HepG2 (cell line): ENCODE measurements around the gene PLEKHG4B. TPM values are rescaled to one million over a fixed set of nuclear protein-coding genes. Genes with fewer than 3 reads are reported as not detected.

Experiments used
- ATAC-seq: fragments of 200-7000 bp; cut with Tn5 transposase; 3 replicates; pipeline ENCODE4 v1.9.1; 2020; ENCODE audit warnings: mild to moderate bottlenecking, moderate library complexity
- BruUV-seq: library from RNA; stranded (reverse); fragments of 400-500 nt; replicated peaks from 2 replicates; lab custom pipeline; 2021; lab: Mats Ljungman, UMichigan
- CTCF ChIA-PET: fragments of 300-600 bp; formaldehyde crosslinking; extraction: SDS; loops from one replicate; lab custom pipeline; 2021; ENCODE audit warnings: low total read pairs, inconsistent platforms, low intra/inter-chr PET ratio; lab: Yijun Ruan, JAX
- POLR2A ChIA-PET: fragments of 350-600 bp; sonication (Branson Sonifier 250); formaldehyde crosslinking; loops from one replicate; lab custom pipeline; 2020; ENCODE audit warnings: antibody characterized with exemption, inconsistent platforms; lab: Yijun Ruan, JAX
- DNase-seq: peaks from one replicate; pipeline ENCODE4 v3.0.0-alpha.2; 2015; ENCODE audit warnings: low spot score
- FAIRE-seq: peaks from 3 replicates; lab custom pipeline; 2011; peaks lifted over from hg19 to GRCh38; lab: Jason Lieb, UNC
- H2AFZ ChIP-seq: one replicate; pipeline ENCODE4 v1.6.1; 2011; ENCODE audit warnings: low read length, inconsistent platforms
- H3K27ac ChIP-seq: fragments of 300-600 bp; 3 replicates; pipeline ENCODE4 v1.8.0; 2011; ENCODE audit warnings: mixed run types, mild to moderate bottlenecking, mixed read lengths, low read length, inconsistent platforms; ENCODE audit not compliant: insufficient read depth; ENCODE audit errors: extremely low read length
- H3K27me3 ChIP-seq, 2 experiments: fragments of 200-600 bp in 1 of 2; 2 replicates in 1 of 2; 3 replicates in 1 of 2; pipeline versions ENCODE4 v1.6.0 to v1.8.0; 2011; ENCODE audit warnings: low read length in 2 of 2, mild to moderate bottlenecking in 2 of 2, moderate library complexity in 2 of 2, inconsistent platforms in 1 of 2; ENCODE audit not compliant: insufficient read depth in 2 of 2, control insufficient read depth in 1 of 2
- H3K36me3 ChIP-seq, 2 experiments: fragments of 200-600 bp in 1 of 2; replicated peaks in 1 of 2; 2 replicates in 1 of 2; 3 replicates in 1 of 2; pipeline versions ENCODE4 v1.5.1 to v1.8.0; 2011; ENCODE audit warnings: low read length in 2 of 2, inconsistent platforms in 1 of 2; ENCODE audit not compliant: insufficient read depth in 2 of 2, control insufficient read depth in 1 of 2
- H3K4me1 ChIP-seq: 2 replicates; pipeline ENCODE4 v1.5.1; 2012; ENCODE audit warnings: low read length, inconsistent platforms; ENCODE audit not compliant: insufficient read depth
- H3K4me2 ChIP-seq: 2 replicates; pipeline ENCODE4 v1.6.0; 2011; ENCODE audit warnings: low read depth, low read length, inconsistent platforms
- H3K4me3 ChIP-seq, 3 experiments: fragments of 200-600 bp in 1 of 3; sonication (generic), shearing (Covaris generic) in 1 of 3; replicated peaks in 1 of 3; 2 replicates each; pipeline ENCODE4 v1.5.1; 2011 to 2016; ENCODE audit warnings: low read length in 3 of 3, inconsistent platforms in 2 of 3, low read depth in 2 of 3, mild to moderate bottlenecking in 2 of 3, control low read depth in 1 of 3, mixed read lengths in 1 of 3; ENCODE audit not compliant: insufficient read depth in 1 of 3
- H3K79me2 ChIP-seq: one replicate; pipeline ENCODE4 v1.6.1; 2011; ENCODE audit warnings: low read length, inconsistent platforms; ENCODE audit not compliant: insufficient read depth
- H3K9ac ChIP-seq: 2 replicates; pipeline ENCODE4 v1.6.0; 2011; ENCODE audit warnings: mild to moderate bottlenecking, low read depth, low read length, inconsistent platforms; ENCODE audit not compliant: insufficient read depth
- H3K9me3 ChIP-seq: 2 replicates; pipeline ENCODE4 v1.5.1; 2012; ENCODE audit warnings: mild to moderate bottlenecking, low read length
- H4K20me1 ChIP-seq: 2 replicates; pipeline ENCODE4 v1.6.0; 2011; ENCODE audit warnings: inconsistent platforms, mild to moderate bottlenecking, low read length, moderate library complexity; ENCODE audit not compliant: insufficient read depth
- CREM ChIP-seq, 2 experiments: sonication (generic) in 1 of 2; formaldehyde crosslinking in 1 of 2; IDR thresholded peaks; 2 replicates each; pipeline versions ENCODE4 v1.4.0 to v1.6.1; 2016 to 2020; ENCODE audit warnings: antibody characterized with exemption in 1 of 2, mild to moderate bottlenecking in 1 of 2, missing genetic modification reagents in 1 of 2
- EEA1 ChIP-seq: sonication (generic); formaldehyde crosslinking; IDR thresholded peaks from 2 replicates; pipeline ENCODE4 v1.5.1; 2020; ENCODE audit warnings: mild to moderate bottlenecking, missing genetic modification reagents, borderline replicate concordance
- HNF4A ChIP-seq: sonication (generic); formaldehyde crosslinking; IDR thresholded peaks from 2 replicates; pipeline ENCODE4 v1.4.0; 2020; ENCODE audit warnings: missing genetic modification reagents
- KAT2B ChIP-seq: fragments of 150-350 bp; IDR thresholded peaks from 2 replicates; pipeline ENCODE4 v1.6.1; 2014; ENCODE audit warnings: low read depth, low read length, borderline replicate concordance
- MAZ ChIP-seq, 2 experiments: sonication (generic) in 1 of 2; formaldehyde crosslinking in 1 of 2; IDR thresholded peaks; 2 replicates each; pipeline versions ENCODE4 v1.5.0 to v1.6.1; 2012 to 2020; ENCODE audit warnings: low read depth in 2 of 2, mild to moderate bottlenecking in 2 of 2, borderline replicate concordance in 1 of 2, improper control_type of control experiment in 1 of 2, low read length in 1 of 2, missing genetic modification reagents in 1 of 2, moderate library complexity in 1 of 2
- POLR2A ChIP-seq, 2 experiments: IDR thresholded peaks; 2 replicates each; pipeline ENCODE4 v1.6.1; 2011; ENCODE audit warnings: low read depth in 2 of 2, low read length in 2 of 2, mild to moderate bottlenecking in 1 of 2, moderate library complexity in 1 of 2; ENCODE audit not compliant: insufficient read depth in 1 of 2
- RNF219 ChIP-seq: sonication (generic); formaldehyde crosslinking; IDR thresholded peaks from 2 replicates; pipeline ENCODE4 v1.5.0; 2020; ENCODE audit warnings: mild to moderate bottlenecking, missing genetic modification reagents
- SALL1 ChIP-seq: sonication (generic); formaldehyde crosslinking; IDR thresholded peaks from 2 replicates; pipeline ENCODE4 v1.8.0; 2022; ENCODE audit warnings: mild to moderate bottlenecking, missing genetic modification reagents
- ZNF326 ChIP-seq: sonication (generic); formaldehyde crosslinking; IDR thresholded peaks from 2 replicates; pipeline ENCODE4 v1.4.0; 2020; ENCODE audit warnings: missing genetic modification reagents, borderline replicate concordance
- ZNF558 ChIP-seq: sonication (generic); formaldehyde crosslinking; IDR thresholded peaks from 2 replicates; pipeline ENCODE4 v1.9.0; 2022; ENCODE audit warnings: mild to moderate bottlenecking, missing genetic modification reagents, borderline replicate concordance
- ZNF597 ChIP-seq: sonication (generic); formaldehyde crosslinking; IDR thresholded peaks from 2 replicates; pipeline ENCODE4 v1.5.0; 2020; ENCODE audit warnings: missing genetic modification reagents
- ZNF737 ChIP-seq: sonication (generic); formaldehyde crosslinking; IDR thresholded peaks from 2 replicates; pipeline ENCODE4 v1.5.0; 2020; ENCODE audit warnings: missing genetic modification reagents, mild to moderate bottlenecking, borderline replicate concordance
- WGBS: methylation state at CpG from one replicate; pipeline ENCODE4 v1.1.6; 2017; ENCODE audit warnings: low lambda C conversion rate; 5-methylcytosine and 5-hydroxymethylcytosine counted together
- in situ Hi-C: cut with HindIII; loops from 2 replicates; pipeline ENCODE4 v1.10.0; 2017; ENCODE audit warnings: low pct_unique_long_range_greater_than_20kb; ENCODE audit not compliant: extremely low pct_ligation_motif_present
- intact Hi-C: fragments of 100-400 bp; cut with micrococcal nuclease; formaldehyde crosslinking; loops from one replicate; pipeline ENCODE4 v1.10.0; 2022; ENCODE audit not compliant: unreplicated experiment
- polyA plus RNA-seq, 8 experiments: library from polyadenylated mRNA; depleted of rRNA in 3 of 8; stranded (reverse) in 7 of 8; unstranded in 1 of 8; fragments of >200 nt; fragmentation: Illumina TruSeq in 4 of 8; extraction: Trizol in 4 of 8; gene quantifications; 2 replicates each; pipeline versions ENCODE4 v1.2.1 to v1.2.3, GENCODE V29; 2011 to 2016; ENCODE audit warnings: low read depth in 4 of 8, missing spikeins in 1 of 8, mixed read lengths in 1 of 8; ENCODE audit not compliant: insufficient read depth in 1 of 8
- total RNA-seq, 5 experiments: library from RNA; depleted of rRNA; stranded (reverse); fragments of >200 nt; fragmentation: Illumina TruSeq; extraction: Trizol; gene quantifications; 2 replicates each; pipeline ENCODE4 v1.2.3, GENCODE V29; 2016; ENCODE audit warnings: low read depth in 1 of 5
- TF ChIP-seq, protein P1 (sequence below): sonication (generic); formaldehyde crosslinking; IDR thresholded peaks from 2 replicates; pipeline ENCODE4 v1.9.0; 2021; ENCODE audit warnings: missing genetic modification reagents, mild to moderate bottlenecking, borderline replicate concordance
- TF ChIP-seq, protein P2 (sequence below): sonication (generic); formaldehyde crosslinking; IDR thresholded peaks from 2 replicates; pipeline ENCODE4 v1.5.1; 2020; ENCODE audit warnings: missing genetic modification reagents, mild to moderate bottlenecking, borderline replicate concordance
- TF ChIP-seq, protein P3 (sequence below): sonication (generic); formaldehyde crosslinking; IDR thresholded peaks from 2 replicates; pipeline ENCODE4 v1.4.0; 2020; ENCODE audit warnings: missing genetic modification reagents

The PLEKHG4B gene
- total and polyA plus RNA-seq, 2 of the 13 experiments (the other 11 are each of a cell fraction or from before 2014, with no cell fraction given): 0.09 TPM; not detected in 1

DNA sequence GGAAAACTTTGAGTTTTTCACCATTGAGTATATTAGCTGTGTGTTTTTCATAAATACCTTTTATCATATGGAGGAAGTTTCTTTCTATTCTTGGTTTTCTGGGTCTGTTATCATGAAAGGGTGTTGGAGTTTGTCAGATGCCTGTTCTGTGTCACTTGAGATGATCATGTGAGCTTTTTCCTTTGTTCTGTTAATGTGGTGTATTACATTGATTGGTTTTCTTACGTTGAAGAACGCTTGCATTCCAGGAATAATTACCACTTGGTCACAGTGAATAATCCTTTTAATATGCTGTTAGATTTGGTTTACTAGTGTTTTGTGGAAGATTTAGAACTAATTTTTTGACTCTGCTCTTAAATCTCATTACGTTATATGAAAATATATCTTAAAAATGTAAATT is 7.8 kb downstream of the PLEKHG4B start:
- H3K36me3 ChIP-seq: no peaks in the 10 kb centered on the region
- H3K4me2 ChIP-seq: no peak overlapping the region
- H3K4me3 ChIP-seq: no peak overlapping the region
- H2AFZ ChIP-seq: no peak overlapping the region
- in situ Hi-C loops (no loop called here), intact Hi-C loops (no loop called here)
- ATAC-seq (no peak), DNase-seq (no peak), FAIRE-seq (no peak)
- no peaks in the 10 kb centered on the region for H3K4me1 ChIP-seq
- H4K20me1 ChIP-seq: no peaks in the 10 kb centered on the region
- H3K27ac ChIP-seq: no peak overlapping the region
- H3K79me2 ChIP-seq: no peaks in the 10 kb centered on the region
- WGBS: 2% methylated on average over 3 of the region's 3 CpGs
- BruUV-seq: no TSS peak
- POLR2A ChIA-PET: no interaction called here
- peaks cover 3 to 33% of the 10 kb centered on the region in 2 experiments for H3K27me3 ChIP-seq
- H3K9ac ChIP-seq: no peak overlapping the region
- H3K9me3 ChIP-seq: no peaks in the 10 kb centered on the region
- CTCF ChIA-PET: no interaction called here
- no peak for TF ChIP-seq MAZ (IDR thresholded peaks at IDR 0.05; ENCODE audit: borderline replicate concordance, low read depth, low read length)
- no peak for TF ChIP-seq MAZ (CRISPR knock-in tag; IDR thresholded peaks at IDR 0.05; ENCODE audit: low read depth)
- TF ChIP-seq, protein P1, sequence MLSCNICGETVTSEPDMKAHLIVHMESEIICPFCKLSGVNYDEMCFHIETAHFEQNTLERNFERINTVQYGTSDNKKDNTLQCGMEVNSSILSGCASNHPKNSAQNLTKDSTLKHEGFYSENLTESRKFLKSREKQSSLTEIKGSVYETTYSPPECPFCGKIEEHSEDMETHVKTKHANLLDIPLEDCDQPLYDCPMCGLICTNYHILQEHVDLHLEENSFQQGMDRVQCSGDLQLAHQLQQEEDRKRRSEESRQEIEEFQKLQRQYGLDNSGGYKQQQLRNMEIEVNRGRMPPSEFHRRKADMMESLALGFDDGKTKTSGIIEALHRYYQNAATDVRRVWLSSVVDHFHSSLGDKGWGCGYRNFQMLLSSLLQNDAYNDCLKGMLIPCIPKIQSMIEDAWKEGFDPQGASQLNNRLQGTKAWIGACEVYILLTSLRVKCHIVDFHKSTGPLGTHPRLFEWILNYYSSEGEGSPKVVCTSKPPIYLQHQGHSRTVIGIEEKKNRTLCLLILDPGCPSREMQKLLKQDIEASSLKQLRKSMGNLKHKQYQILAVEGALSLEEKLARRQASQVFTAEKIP (CRISPR knock-in tag): no peak
- no peak for TF ChIP-seq HNF4A (CRISPR knock-in tag)
- no peak for TF ChIP-seq RNF219 (CRISPR knock-in tag)
- TF ChIP-seq ZNF597 (CRISPR knock-in tag): no peak
- TF ChIP-seq, protein P2, sequence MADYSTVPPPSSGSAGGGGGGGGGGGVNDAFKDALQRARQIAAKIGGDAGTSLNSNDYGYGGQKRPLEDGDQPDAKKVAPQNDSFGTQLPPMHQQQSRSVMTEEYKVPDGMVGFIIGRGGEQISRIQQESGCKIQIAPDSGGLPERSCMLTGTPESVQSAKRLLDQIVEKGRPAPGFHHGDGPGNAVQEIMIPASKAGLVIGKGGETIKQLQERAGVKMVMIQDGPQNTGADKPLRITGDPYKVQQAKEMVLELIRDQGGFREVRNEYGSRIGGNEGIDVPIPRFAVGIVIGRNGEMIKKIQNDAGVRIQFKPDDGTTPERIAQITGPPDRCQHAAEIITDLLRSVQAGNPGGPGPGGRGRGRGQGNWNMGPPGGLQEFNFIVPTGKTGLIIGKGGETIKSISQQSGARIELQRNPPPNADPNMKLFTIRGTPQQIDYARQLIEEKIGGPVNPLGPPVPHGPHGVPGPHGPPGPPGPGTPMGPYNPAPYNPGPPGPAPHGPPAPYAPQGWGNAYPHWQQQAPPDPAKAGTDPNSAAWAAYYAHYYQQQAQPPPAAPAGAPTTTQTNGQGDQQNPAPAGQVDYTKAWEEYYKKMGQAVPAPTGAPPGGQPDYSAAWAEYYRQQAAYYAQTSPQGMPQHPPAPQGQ (CRISPR knock-in tag): no peak
- TF ChIP-seq EEA1 (CRISPR knock-in tag): no peak
- no peak for TF ChIP-seq ZNF737 (CRISPR knock-in tag)
- no peak for TF ChIP-seq ZNF326
- no peak for TF ChIP-seq POLR2A (IDR thresholded peaks at IDR 0.05; ENCODE audit: insufficient read depth in 1 of 2, low read depth in 2 of 2, low read length in 2 of 2)
- TF ChIP-seq, protein P3, sequence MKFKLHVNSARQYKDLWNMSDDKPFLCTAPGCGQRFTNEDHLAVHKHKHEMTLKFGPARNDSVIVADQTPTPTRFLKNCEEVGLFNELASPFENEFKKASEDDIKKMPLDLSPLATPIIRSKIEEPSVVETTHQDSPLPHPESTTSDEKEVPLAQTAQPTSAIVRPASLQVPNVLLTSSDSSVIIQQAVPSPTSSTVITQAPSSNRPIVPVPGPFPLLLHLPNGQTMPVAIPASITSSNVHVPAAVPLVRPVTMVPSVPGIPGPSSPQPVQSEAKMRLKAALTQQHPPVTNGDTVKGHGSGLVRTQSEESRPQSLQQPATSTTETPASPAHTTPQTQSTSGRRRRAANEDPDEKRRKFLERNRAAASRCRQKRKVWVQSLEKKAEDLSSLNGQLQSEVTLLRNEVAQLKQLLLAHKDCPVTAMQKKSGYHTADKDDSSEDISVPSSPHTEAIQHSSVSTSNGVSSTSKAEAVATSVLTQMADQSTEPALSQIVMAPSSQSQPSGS (CRISPR knock-in tag): no peak
- no peak for TF ChIP-seq CREM (IDR thresholded peaks at IDR 0.05)
- no peak for TF ChIP-seq CREM (CRISPR knock-in tag; IDR thresholded peaks at IDR 0.05)
- TF ChIP-seq KAT2B: no peak
- TF ChIP-seq ZNF558 (CRISPR knock-in tag): no peak
- no peak for TF ChIP-seq SALL1 (CRISPR knock-in tag)
